GM03348 (cell line): ENCODE data around the gene PTPRJ.

Experiments used
- DNase-seq: peaks from one replicate; pipeline ENCODE4 v3.0.0; 2012; ENCODE audit warnings: low spot score

The PTPRJ gene

GRCh38 chr11:47997063-47998053, 17.0 kb downstream of the PTPRJ start:
- DNase-seq = no peak

- no peak for DNase-seq
These were observed 18.0 kb downstream of the PTPRJ start for GRCh38 chr11:47998345-47998732.

GRCh38 chr11:47998733-47999359, 18.5 kb downstream of the PTPRJ start:
- no peak for DNase-seq

- no peak for DNase-seq
These were observed 20.1 kb downstream of the PTPRJ start for GRCh38 chr11:48000432-48000831.

GRCh38 chr11:48001438-48002021, 21.2 kb downstream of the PTPRJ start:
- peak; percentile 30 for DNase-seq

GRCh38 chr11:48002561-48002960, 22.2 kb downstream of the PTPRJ start:
- no peak for DNase-seq

GRCh38 chr11:48003926-48004325, 23.6 kb downstream of the PTPRJ start:
- DNase-seq = no peak

GRCh38 chr11:48004456-48004855, 24.1 kb downstream of the PTPRJ start:
- no peak for DNase-seq

GRCh38 chr11:48005136-48005535, 24.8 kb downstream of the PTPRJ start:
- no peak for DNase-seq

GRCh38 chr11:48005831-48006270, 25.5 kb downstream of the PTPRJ start:
- no peak for DNase-seq

GRCh38 chr11:48006301-48006992, 26.1 kb downstream of the PTPRJ start:
- peak; percentile 69 for DNase-seq

GRCh38 chr11:48007677-48008076, 27.3 kb downstream of the PTPRJ start:
- DNase-seq = no peak

GRCh38 chr11:48008951-48009270, 28.6 kb downstream of the PTPRJ start:
- DNase-seq = no peak

GRCh38 chr11:48011102-48011797, 30.9 kb downstream of the PTPRJ start:
- DNase-seq = no peak

- DNase-seq = no peak
These were observed 31.5 kb downstream of the PTPRJ start for GRCh38 chr11:48011798-48012391.

GRCh38 chr11:48013269-48013901, 33.0 kb downstream of the PTPRJ start:
- peak; percentile 41 for DNase-seq

GRCh38 chr11:48014917-48015316, 34.6 kb downstream of the PTPRJ start:
- no peak for DNase-seq

- no peak for DNase-seq
These were observed 36.9 kb downstream of the PTPRJ start for GRCh38 chr11:48017105-48017830.

- DNase-seq = no peak
These were observed 37.6 kb downstream of the PTPRJ start for GRCh38 chr11:48017831-48018527.
